Spleen (tissue), 7 donors: ENCODE measurements around the gene MEIS2.

ENCODE experiments used
- POLR2A ChIP-seq, 3 donors: fragments of 450-650 bp; IDR thresholded peaks; one replicate each; pipeline ENCODE4 v1.5.1; 2017; ENCODE audit warnings: antibody characterized with exemption in 3 of 3, mild to moderate bottlenecking in 1 of 3
- POLR2AphosphoS5 ChIP-seq, 3 donors: sonication (generic); formaldehyde crosslinking; IDR thresholded peaks; one replicate each; pipeline ENCODE4 v1.5.1; 2017; ENCODE audit warnings: antibody characterized with exemption in 3 of 3
- TF ChIP-seq, protein P1 (sequence below), 11 experiments: fragments of 200-600 bp in 7 of 11; fragments of 450-650 bp in 4 of 11; sonication (generic) in 4 of 11; IDR thresholded peaks in 8 of 11; conservative IDR thresholded peaks in 3 of 11; 1 replicate in 7 of 11; 2 replicates in 4 of 11; pipeline versions ENCODE4 v1.4.0 to v1.8.0; 2016 to 2021; ENCODE audit warnings: antibody characterized with exemption in 11 of 11, inconsistent platforms in 4 of 11, mild to moderate bottlenecking in 1 of 11
- donor health status: DM: no; HTN: no; CAD: no; lungs with moderate emphysema.
- donor health status: DM: no; HTN: no; CAD: no.
- donor health status: DM: no; HTN: no; CAD: no.

DNA sequence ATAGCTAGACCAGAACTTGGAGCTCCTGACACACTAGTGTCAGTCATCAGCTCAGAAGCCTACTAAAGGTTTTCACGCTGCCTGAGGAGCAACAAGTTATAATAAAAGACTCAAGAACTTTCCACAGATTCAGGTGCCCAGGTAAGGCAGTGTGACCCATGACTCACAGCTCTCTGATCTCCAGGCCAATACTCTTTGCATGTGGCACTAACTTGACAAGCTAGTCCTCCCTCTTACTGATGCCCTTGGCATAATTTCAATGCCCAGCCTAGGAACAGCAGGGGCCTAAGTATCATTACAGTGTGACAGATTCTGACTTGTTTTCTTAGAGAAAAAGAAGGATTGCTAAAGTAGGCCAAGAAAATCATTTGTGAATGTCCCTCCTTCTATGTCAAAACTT lies 38.4 kb downstream of the MEIS2 start:
- TF ChIP-seq, protein P1, sequence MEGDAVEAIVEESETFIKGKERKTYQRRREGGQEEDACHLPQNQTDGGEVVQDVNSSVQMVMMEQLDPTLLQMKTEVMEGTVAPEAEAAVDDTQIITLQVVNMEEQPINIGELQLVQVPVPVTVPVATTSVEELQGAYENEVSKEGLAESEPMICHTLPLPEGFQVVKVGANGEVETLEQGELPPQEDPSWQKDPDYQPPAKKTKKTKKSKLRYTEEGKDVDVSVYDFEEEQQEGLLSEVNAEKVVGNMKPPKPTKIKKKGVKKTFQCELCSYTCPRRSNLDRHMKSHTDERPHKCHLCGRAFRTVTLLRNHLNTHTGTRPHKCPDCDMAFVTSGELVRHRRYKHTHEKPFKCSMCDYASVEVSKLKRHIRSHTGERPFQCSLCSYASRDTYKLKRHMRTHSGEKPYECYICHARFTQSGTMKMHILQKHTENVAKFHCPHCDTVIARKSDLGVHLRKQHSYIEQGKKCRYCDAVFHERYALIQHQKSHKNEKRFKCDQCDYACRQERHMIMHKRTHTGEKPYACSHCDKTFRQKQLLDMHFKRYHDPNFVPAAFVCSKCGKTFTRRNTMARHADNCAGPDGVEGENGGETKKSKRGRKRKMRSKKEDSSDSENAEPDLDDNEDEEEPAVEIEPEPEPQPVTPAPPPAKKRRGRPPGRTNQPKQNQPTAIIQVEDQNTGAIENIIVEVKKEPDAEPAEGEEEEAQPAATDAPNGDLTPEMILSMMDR (IDR thresholded peaks at IDR 0.05 in 8 of 11, conservative IDR thresholded peaks at IDR 0.05 in 3 of 11) = no peak
- TF ChIP-seq POLR2AphosphoS5 (IDR thresholded peaks at IDR 0.05) = no peak
- TF ChIP-seq POLR2A (IDR thresholded peaks at IDR 0.05) = no peak
